ENCODE data around the gene DOK3. TPM values are rescaled to one million over a fixed set of nuclear protein-coding genes. Genes with fewer than 3 reads are reported as not detected.
A peak's percentile ranks its signal among the peaks of the same experiment; 100 is the strongest.

DOK3 gene
- polyA plus RNA-seq, 2 of the 4 experiments (the other 2 are of a cell fraction) = 1.3 to 7.1 TPM

- TF ChIP-seq HEYL (CRISPR knock-in tag; IDR thresholded peaks at IDR 0.05) (no peak), CHD4 (IDR thresholded peaks at IDR 0.05; ENCODE audit: borderline replicate concordance) (no peak), CTCF (IDR thresholded peaks at IDR 0.05) (peak; percentile 34), TP53 (CRISPR knock-in tag; IDR thresholded peaks at IDR 0.05) (no peak), KDM5A (IDR thresholded peaks at IDR 0.05) (no peak), ESRRA (IDR thresholded peaks at IDR 0.05; ENCODE audit: borderline replicate concordance, low read length) (no peak), MAX (IDR thresholded peaks at IDR 0.05) (peak; percentile 47), FOSB (CRISPR knock-in tag; IDR thresholded peaks at IDR 0.05) (no peak), HOXB13 (CRISPR knock-in tag; IDR thresholded peaks at IDR 0.05; ENCODE audit: low read depth) (no peak), MYC (IDR thresholded peaks at IDR 0.05; ENCODE audit: borderline replicate concordance, low read length) (no peak), ZFP36 (IDR thresholded peaks at IDR 0.05; ENCODE audit: borderline replicate concordance, partially characterized antibody) (no peak)
These were observed 15.1 kb downstream of the DOK3 start (continued) for GRCh38 chr5:177494346-177495195.

GRCh38 chr5:177493795-177494345, 15.8 kb downstream of the DOK3 start:
- ATAC-seq (no peak), FAIRE-seq (no peak), DNase-seq (ENCODE audit: low read depth in 1 of 2, low spot score in 1 of 2) (no peak)
- Histone ChIP-seq H3K27ac (peak overlapping the region; percentile 82 to 95), H3K4me2 (peak overlapping the region; percentile 98), H3K4me3 (0 out of 3 replicates have a peak overlapping the region, but pooled peaks have one; percentile 12), H3K9me3 (no peaks in the 10 kb centered on the region), H3K4me1 (peaks cover 63% of the 10 kb centered on the region)
- TF ChIP-seq FOXS1 (CRISPR knock-in tag; IDR thresholded peaks at IDR 0.05) = no peak
- no peak for TF ChIP-seq MYC (IDR thresholded peaks at IDR 0.05; ENCODE audit: borderline replicate concordance, low read length)
- no peak for TF ChIP-seq BHLHE40 (IDR thresholded peaks at IDR 0.05; ENCODE audit: low read depth, low read length)
- TF ChIP-seq RARB (CRISPR knock-in tag; IDR thresholded peaks at IDR 0.05) = no peak
- TF ChIP-seq CBX8 (IDR thresholded peaks at IDR 0.05) = no peak
- TF ChIP-seq PBX3 (IDR thresholded peaks at IDR 0.05) = no peak
- no peak for TF ChIP-seq KDM5A (IDR thresholded peaks at IDR 0.05)
- TF ChIP-seq TP53 (CRISPR knock-in tag; IDR thresholded peaks at IDR 0.05) = no peak
- TF ChIP-seq KDM1A (IDR thresholded peaks at IDR 0.05; ENCODE audit: low read depth) = no peak
- TF ChIP-seq NR3C1 (IDR thresholded peaks at IDR 0.05) = no peak
- no peak for TF ChIP-seq CHD2 (IDR thresholded peaks at IDR 0.05; ENCODE audit: low read length, partially characterized antibody)
- no peak for TF ChIP-seq CBX2 (IDR thresholded peaks at IDR 0.05; ENCODE audit: borderline replicate concordance, low read depth)
- no peak for TF ChIP-seq POLR2AphosphoS2 (conservative IDR thresholded peaks at IDR 0.05; ENCODE audit: low read length)
- TF ChIP-seq JUNB (IDR thresholded peaks at IDR 0.05) = no peak
- no peak for TF ChIP-seq POLR2A (IDR thresholded peaks at IDR 0.05; ENCODE audit: low read length)
- TF ChIP-seq GATA3 (IDR thresholded peaks at IDR 0.05; ENCODE audit: borderline replicate concordance) = no peak
- CTCF ChIA-PET = interaction anchor here (1.4 to 18.1 kb wide), 6 partner anchors 8 to 105 kb away, joined by 4 to 354 read pairs (median 121); partner anchors contain the start of genes DBN1, PDLIM7, PFN3 and PRR7
- POLR2A ChIA-PET = interaction anchor here (1.1 to 1.2 kb wide), 2 partner anchors 22 to 90 kb away, joined by 3 to 4 read pairs; no protein-coding TSS in a partner anchor
- WGBS (ENCODE audit: missing lambda C conversion rate) = 93% methylated on average over 5 of the region's 5 CpGs

Data from A549 (cell line).